DND-41 (cell line): ENCODE measurements around the gene MASP1.

Experiments
- ATAC-seq: fragments of 200-7000 bp; cut with Tn5 transposase; 3 replicates; pipeline ENCODE4 v1.9.1; 2021; ENCODE audit warnings: low read depth; ENCODE audit not compliant: insufficient read depth
- DNase-seq: peaks from one replicate; pipeline ENCODE4 v3.0.0-alpha.2; 2020
- H2AFZ ChIP-seq: 2 replicates; pipeline ENCODE4 v1.6.0; 2012; ENCODE audit warnings: low read depth, low read length
- H3K27ac ChIP-seq: 2 replicates; pipeline ENCODE4 v1.5.1; 2012; ENCODE audit warnings: low read length, inconsistent platforms
- H3K27me3 ChIP-seq: fragments of 200-600 bp; sonication (generic); 2 replicates; pipeline ENCODE4 v1.6.0; 2012; ENCODE audit warnings: low read length, mild to moderate bottlenecking, inconsistent platforms; ENCODE audit not compliant: insufficient read depth, poor library complexity
- H3K36me3 ChIP-seq: 2 replicates; pipeline ENCODE4 v1.5.1; 2012; ENCODE audit warnings: low read length, inconsistent platforms; ENCODE audit not compliant: insufficient read depth
- H3K4me1 ChIP-seq: 2 replicates; pipeline ENCODE4 v1.5.1; 2012; ENCODE audit warnings: mild to moderate bottlenecking, low read length; ENCODE audit not compliant: insufficient read depth
- H3K4me2 ChIP-seq: 2 replicates; pipeline ENCODE4 v1.6.0; 2012; ENCODE audit warnings: mild to moderate bottlenecking, moderate library complexity, low read length, inconsistent platforms; ENCODE audit not compliant: insufficient read depth
- H3K4me3 ChIP-seq, 2 experiments: fragments of 200-600 bp in 1 of 2; shearing (Covaris generic) in 1 of 2; 2 replicates each; pipeline ENCODE4 v1.5.1; 2012 to 2016; ENCODE audit warnings: inconsistent platforms in 2 of 2, low read length in 2 of 2, mild to moderate bottlenecking in 2 of 2, low read depth in 1 of 2, moderate library complexity in 1 of 2
- H3K79me2 ChIP-seq: 2 replicates; pipeline ENCODE4 v1.6.0; 2012; ENCODE audit warnings: low read length, inconsistent platforms; ENCODE audit not compliant: insufficient read depth
- H3K9ac ChIP-seq: 2 replicates; pipeline ENCODE4 v1.6.0; 2012; ENCODE audit warnings: low read depth, mild to moderate bottlenecking, inconsistent platforms, low read length, moderate library complexity
- H3K9me3 ChIP-seq: 2 replicates; pipeline ENCODE4 v1.5.1; 2012; ENCODE audit warnings: low read length, moderate library complexity, mild to moderate bottlenecking, inconsistent platforms; ENCODE audit not compliant: insufficient read depth, severe bottlenecking
- H4K20me1 ChIP-seq: 2 replicates; pipeline ENCODE4 v1.6.0; 2012; ENCODE audit warnings: low read length; ENCODE audit not compliant: insufficient read depth
- EZH2 ChIP-seq: IDR thresholded peaks from 3 replicates; pipeline ENCODE4 v1.6.1; 2012; ENCODE audit warnings: borderline replicate concordance, low read depth, mild to moderate bottlenecking, moderate library complexity, low read length, inconsistent platforms; ENCODE audit not compliant: severe bottlenecking
- TF ChIP-seq, protein P1 (sequence below): IDR thresholded peaks from 2 replicates; pipeline ENCODE4 v1.5.1; 2012; ENCODE audit warnings: borderline replicate concordance, low read length, moderate library complexity, mild to moderate bottlenecking; ENCODE audit not compliant: poor library complexity, severe bottlenecking; ENCODE audit errors: extremely low read depth

MASP1 gene

DNA sequence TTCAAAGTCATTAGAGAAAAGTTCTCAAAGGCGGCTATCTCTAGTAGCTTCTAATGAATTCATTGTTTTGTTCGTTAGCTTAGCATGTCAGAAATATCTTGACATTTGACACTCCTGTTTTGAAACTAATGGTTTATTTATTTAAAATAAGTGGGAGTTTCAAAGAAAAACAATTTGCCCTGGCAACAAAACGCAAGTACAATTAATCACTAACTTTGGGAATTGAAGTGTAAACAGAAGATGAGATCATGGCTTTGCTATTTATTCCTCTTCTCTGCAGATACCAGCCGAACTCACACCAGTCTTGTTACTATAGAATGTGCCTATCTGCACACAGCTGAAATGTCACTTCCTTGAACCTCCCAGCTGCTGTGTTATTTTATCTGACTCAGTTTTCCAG, 27.5 kb downstream of the MASP1 start:
- H2AFZ ChIP-seq: no peak overlapping the region
- H3K4me3 ChIP-seq: no peak overlapping the region
- no peak overlapping the region for H3K27ac ChIP-seq
- H3K4me2 ChIP-seq: no peak overlapping the region
- H3K36me3 ChIP-seq: no peaks in the 10 kb centered on the region
- DNase-seq: no peak
- H3K9me3 ChIP-seq: no peaks in the 10 kb centered on the region
- peaks cover 21% of the 10 kb centered on the region for H3K27me3 ChIP-seq
- no peak for ATAC-seq
- H3K9ac ChIP-seq: no peak overlapping the region
- TF ChIP-seq, protein P1, sequence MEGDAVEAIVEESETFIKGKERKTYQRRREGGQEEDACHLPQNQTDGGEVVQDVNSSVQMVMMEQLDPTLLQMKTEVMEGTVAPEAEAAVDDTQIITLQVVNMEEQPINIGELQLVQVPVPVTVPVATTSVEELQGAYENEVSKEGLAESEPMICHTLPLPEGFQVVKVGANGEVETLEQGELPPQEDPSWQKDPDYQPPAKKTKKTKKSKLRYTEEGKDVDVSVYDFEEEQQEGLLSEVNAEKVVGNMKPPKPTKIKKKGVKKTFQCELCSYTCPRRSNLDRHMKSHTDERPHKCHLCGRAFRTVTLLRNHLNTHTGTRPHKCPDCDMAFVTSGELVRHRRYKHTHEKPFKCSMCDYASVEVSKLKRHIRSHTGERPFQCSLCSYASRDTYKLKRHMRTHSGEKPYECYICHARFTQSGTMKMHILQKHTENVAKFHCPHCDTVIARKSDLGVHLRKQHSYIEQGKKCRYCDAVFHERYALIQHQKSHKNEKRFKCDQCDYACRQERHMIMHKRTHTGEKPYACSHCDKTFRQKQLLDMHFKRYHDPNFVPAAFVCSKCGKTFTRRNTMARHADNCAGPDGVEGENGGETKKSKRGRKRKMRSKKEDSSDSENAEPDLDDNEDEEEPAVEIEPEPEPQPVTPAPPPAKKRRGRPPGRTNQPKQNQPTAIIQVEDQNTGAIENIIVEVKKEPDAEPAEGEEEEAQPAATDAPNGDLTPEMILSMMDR: no peak
- TF ChIP-seq EZH2: no peak
- H3K4me1 ChIP-seq: no peaks in the 10 kb centered on the region
- no peaks in the 10 kb centered on the region for H3K79me2 ChIP-seq
- H4K20me1 ChIP-seq: no peaks in the 10 kb centered on the region

DNA sequence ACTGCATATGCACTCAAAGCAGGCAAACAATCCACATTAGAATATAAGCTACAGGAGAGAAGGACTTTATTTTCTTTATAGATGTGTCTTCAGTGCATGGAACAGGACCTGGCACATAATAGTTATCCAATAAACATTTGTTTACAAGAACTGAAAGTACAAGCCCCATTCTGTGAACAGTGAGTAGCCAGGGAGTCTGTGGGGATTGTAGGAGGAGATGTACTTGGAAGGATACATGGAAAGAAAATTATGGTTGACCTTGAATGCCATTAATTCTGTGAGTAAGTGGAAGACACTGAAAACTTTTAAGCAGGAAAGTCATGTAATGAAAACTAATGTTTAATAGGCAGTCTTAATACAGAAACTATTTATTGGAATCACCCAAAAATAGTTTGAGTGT, 28.3 kb downstream of the MASP1 start:
- no peaks in the 10 kb centered on the region for H3K4me1 ChIP-seq
- no peak for DNase-seq
- no peaks in the 10 kb centered on the region for H3K79me2 ChIP-seq
- H3K9me3 ChIP-seq: no peaks in the 10 kb centered on the region
- H3K4me3 ChIP-seq: no peak overlapping the region
- no peak overlapping the region for H2AFZ ChIP-seq
- no peak for ATAC-seq
- H4K20me1 ChIP-seq: no peaks in the 10 kb centered on the region
- TF ChIP-seq EZH2: no peak
- TF ChIP-seq, protein P1: no peak
- H3K27me3 ChIP-seq: peaks cover 21% of the 10 kb centered on the region
- H3K9ac ChIP-seq: no peak overlapping the region
- H3K36me3 ChIP-seq: no peaks in the 10 kb centered on the region
- no peak overlapping the region for H3K27ac ChIP-seq
- no peak overlapping the region for H3K4me2 ChIP-seq

DNA sequence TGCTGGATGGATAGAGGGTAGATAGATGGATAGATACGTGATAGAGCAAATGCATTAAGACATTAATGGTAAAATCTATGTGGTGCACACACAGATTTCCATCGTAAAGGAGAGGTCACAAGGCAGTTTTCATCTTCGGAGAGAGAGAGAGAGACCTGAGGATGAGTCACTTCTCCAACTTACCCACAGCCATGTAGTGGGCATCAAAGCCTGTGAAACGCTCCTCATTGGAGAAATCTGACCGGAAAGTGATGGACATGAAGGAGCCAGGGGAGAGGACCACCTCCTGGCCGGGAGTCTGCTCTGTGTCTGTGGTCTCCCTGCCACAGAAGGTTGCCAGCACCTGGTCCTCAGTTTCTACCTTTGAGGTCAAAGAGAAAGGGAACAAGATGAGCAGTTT, 29.2 kb downstream of the MASP1 start:
- ATAC-seq (no peak), DNase-seq (no peak)
- no peaks in the 10 kb centered on the region for H3K79me2 ChIP-seq
- no peaks in the 10 kb centered on the region for H4K20me1 ChIP-seq
- no peak overlapping the region for H2AFZ ChIP-seq
- no peak for TF ChIP-seq EZH2
- TF ChIP-seq, protein P1: no peak
- H3K27ac ChIP-seq: no peak overlapping the region
- no peaks in the 10 kb centered on the region for H3K9me3 ChIP-seq
- H3K36me3 ChIP-seq: no peaks in the 10 kb centered on the region
- no peak overlapping the region for H3K4me2 ChIP-seq
- H3K9ac ChIP-seq: no peak overlapping the region
- H3K4me3 ChIP-seq: no peak overlapping the region
- peaks cover 21% of the 10 kb centered on the region for H3K27me3 ChIP-seq
- no peaks in the 10 kb centered on the region for H3K4me1 ChIP-seq

DNA sequence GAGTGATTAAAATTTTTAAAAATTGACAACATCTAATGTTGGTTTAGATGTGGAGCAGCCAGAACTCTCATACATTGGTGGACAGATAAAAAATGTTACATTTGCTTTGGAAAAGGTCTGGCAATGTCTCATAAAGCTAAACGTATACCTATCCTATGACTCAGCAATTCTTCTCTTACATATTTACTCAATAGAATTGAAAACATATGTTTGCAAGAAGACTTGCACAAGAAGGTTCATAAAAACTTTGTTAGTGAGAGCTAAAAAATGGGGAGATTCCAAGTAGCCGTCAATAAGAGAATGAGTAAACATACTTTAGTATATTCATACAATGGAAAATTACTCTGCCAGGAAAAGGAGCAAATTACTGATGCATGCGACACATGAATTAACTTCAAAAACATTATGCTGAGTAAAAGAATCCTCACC, 30.0 kb downstream of the MASP1 start:
- no peaks in the 10 kb centered on the region for H3K9me3 ChIP-seq
- H3K27ac ChIP-seq: no peak overlapping the region
- no peak overlapping the region for H3K4me3 ChIP-seq
- H3K36me3 ChIP-seq: no peaks in the 10 kb centered on the region
- no peaks in the 10 kb centered on the region for H3K79me2 ChIP-seq
- DNase-seq (no peak), ATAC-seq (no peak)
- no peaks in the 10 kb centered on the region for H4K20me1 ChIP-seq
- H2AFZ ChIP-seq: no peak overlapping the region
- TF ChIP-seq EZH2: no peak
- TF ChIP-seq, protein P1: no peak
- H3K4me1 ChIP-seq: no peaks in the 10 kb centered on the region
- H3K9ac ChIP-seq: no peak overlapping the region
- H3K27me3 ChIP-seq: peaks cover 21% of the 10 kb centered on the region
- no peak overlapping the region for H3K4me2 ChIP-seq
